Measurements from ENCODE around the gene TMEM165.

The TMEM165 gene, protein sequence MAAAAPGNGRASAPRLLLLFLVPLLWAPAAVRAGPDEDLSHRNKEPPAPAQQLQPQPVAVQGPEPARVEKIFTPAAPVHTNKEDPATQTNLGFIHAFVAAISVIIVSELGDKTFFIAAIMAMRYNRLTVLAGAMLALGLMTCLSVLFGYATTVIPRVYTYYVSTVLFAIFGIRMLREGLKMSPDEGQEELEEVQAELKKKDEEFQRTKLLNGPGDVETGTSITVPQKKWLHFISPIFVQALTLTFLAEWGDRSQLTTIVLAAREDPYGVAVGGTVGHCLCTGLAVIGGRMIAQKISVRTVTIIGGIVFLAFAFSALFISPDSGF

DNA sequence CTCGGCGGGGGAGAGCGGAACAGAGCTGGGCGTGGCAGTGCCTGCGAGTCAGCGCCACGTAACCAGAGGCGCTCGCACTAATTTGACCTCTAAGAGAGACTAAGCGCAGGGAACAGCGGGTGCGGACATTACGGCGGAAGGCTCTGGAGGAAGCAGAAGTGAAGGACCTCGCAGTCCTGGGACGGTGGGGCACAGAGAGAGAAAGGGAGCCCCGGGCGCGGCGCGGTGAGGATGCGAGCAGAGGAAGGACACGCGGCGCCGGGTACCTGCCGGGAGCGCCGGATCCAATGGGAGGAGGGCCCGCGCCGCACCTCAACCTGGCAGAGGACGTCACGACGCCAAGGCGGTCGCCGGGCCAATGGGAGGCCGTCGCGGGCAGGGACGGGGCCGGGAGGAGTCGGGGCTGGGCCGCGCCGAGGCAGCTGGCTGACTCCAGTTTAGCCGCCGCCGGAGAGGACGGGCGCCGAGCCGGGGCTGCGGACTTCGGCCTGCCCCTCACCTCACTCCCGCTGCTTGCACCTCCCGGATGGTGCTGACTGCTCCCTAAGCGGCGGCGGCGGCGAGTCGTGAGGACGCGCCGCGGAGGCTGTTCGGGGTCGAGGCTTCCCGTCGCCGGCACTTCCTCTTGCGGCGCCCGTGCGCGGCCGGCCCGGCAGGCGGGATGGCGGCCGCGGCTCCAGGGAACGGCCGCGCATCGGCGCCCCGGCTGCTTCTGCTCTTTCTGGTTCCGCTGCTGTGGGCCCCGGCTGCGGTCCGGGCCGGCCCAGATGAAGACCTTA is at the start of gene TMEM165:
Gene TMEM165, plus strand, starts transcription at position 429 of the 779 bp plus-strand sequence. Its CDS starts 233 bp downstream, at position 662.
- peaks cover 43% of the 10 kb centered on the region for H4K20me1 ChIP-seq (ENCODE audit: insufficient read depth, low read length, poor library complexity, severe bottlenecking)
- peaks cover 4% of the 10 kb centered on the region for H3K27me3 ChIP-seq (ENCODE audit: insufficient read depth, low read length, poor library complexity, severe bottlenecking)
- H2AFZ ChIP-seq (ENCODE audit: low read length): peak within 1 kb of the TSS; percentile 90
- H3K4me1 ChIP-seq (ENCODE audit: insufficient read depth, low read length, poor library complexity, severe bottlenecking): peaks cover 30% of the 10 kb centered on the region
- H3K4me3 ChIP-seq (ENCODE audit: low read length, poor library complexity, severe bottlenecking): peak within 1 kb of the TSS; percentile 100
- no peaks in the 10 kb centered on the region for H3K36me3 ChIP-seq (ENCODE audit: insufficient read depth, low read length)
- H3K9me3 ChIP-seq (ENCODE audit: insufficient read depth, low read depth, low read length): no peaks in the 10 kb centered on the region
- H3K9ac ChIP-seq (ENCODE audit: low read depth, low read length, poor library complexity, severe bottlenecking): peak within 1 kb of the TSS; percentile 96
- no peaks in the 10 kb centered on the region for H3F3A ChIP-seq (ENCODE audit: low read depth)
- peak within 1 kb of the TSS; percentile 95 for H3K4me2 ChIP-seq (ENCODE audit: low read depth, low read length, poor library complexity, severe bottlenecking)
- H3K9me2 ChIP-seq (replicated peaks; ENCODE audit: low read depth, low read length): no peaks in the 10 kb centered on the region
- H3K79me2 ChIP-seq (ENCODE audit: insufficient read depth, low read length): peaks cover 46% of the 10 kb centered on the region
- TF ChIP-seq EZH2phosphoT487 (IDR thresholded peaks at IDR 0.05; ENCODE audit: borderline replicate concordance): no peak
- TF ChIP-seq, protein P1, sequence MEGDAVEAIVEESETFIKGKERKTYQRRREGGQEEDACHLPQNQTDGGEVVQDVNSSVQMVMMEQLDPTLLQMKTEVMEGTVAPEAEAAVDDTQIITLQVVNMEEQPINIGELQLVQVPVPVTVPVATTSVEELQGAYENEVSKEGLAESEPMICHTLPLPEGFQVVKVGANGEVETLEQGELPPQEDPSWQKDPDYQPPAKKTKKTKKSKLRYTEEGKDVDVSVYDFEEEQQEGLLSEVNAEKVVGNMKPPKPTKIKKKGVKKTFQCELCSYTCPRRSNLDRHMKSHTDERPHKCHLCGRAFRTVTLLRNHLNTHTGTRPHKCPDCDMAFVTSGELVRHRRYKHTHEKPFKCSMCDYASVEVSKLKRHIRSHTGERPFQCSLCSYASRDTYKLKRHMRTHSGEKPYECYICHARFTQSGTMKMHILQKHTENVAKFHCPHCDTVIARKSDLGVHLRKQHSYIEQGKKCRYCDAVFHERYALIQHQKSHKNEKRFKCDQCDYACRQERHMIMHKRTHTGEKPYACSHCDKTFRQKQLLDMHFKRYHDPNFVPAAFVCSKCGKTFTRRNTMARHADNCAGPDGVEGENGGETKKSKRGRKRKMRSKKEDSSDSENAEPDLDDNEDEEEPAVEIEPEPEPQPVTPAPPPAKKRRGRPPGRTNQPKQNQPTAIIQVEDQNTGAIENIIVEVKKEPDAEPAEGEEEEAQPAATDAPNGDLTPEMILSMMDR (conservative IDR thresholded peaks at IDR 0.05; ENCODE audit: low read length): no peak

DNA sequence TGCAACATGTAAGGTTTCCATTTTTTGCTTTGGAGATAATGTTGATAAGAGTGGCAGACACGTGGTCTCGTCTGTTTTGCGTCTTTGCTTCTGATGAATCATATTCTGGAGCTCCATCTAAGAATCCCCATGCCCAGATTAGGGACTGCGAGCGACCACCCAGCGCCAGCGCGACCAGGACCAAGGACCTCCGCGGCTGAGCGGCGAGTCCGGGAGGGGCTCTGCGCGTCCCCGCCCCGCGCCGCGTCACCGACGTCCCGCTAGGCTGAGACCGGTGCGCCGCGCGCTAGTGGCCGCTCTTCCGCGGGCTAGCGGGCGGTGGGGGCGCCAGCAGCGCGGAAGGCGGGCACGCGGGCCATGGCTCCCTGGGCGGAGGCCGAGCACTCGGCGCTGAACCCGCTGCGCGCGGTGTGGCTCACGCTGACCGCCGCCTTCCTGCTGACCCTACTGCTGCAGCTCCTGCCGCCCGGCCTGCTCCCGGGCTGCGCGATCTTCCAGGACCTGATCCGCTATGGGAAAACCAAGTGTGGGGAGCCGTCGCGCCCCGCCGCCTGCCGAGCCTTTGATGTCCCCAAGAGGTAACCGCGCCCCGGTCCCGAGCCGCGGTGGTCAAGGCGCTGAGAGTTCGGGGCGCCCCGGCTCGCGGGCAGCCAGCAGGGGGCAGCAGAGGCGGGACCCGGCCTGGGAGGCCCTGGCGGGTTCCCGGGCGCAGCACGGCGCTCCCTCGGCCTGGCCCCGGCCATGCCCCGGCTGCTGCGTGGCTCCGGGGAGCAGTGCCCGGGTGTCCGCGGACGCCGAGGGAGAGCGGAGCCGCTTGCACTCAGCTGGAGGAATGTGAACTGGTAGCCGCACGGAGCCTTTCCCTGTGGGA is 49.5 kb upstream of the TMEM165 start, which contains the start of gene SRD5A3:
Gene SRD5A3, plus strand, starts transcription at position 263 of the 871 bp plus-strand sequence. Its CDS starts 95 bp downstream, at position 358.
- Histone ChIP-seq H4K20me1 (ENCODE audit: insufficient read depth, low read length, poor library complexity, severe bottlenecking) (no peaks in the 10 kb centered on the region), H3K9me2 (replicated peaks; ENCODE audit: low read depth, low read length) (no peaks in the 10 kb centered on the region), H3K4me3 (ENCODE audit: low read length, poor library complexity, severe bottlenecking) (peak within 1 kb of the TSS; percentile 97), H3K4me1 (ENCODE audit: insufficient read depth, low read length, poor library complexity, severe bottlenecking) (peaks cover 26% of the 10 kb centered on the region), H3K9me3 (ENCODE audit: insufficient read depth, low read depth, low read length) (no peaks in the 10 kb centered on the region), H3K9ac (ENCODE audit: low read depth, low read length, poor library complexity, severe bottlenecking) (peak within 1 kb of the TSS; percentile 97), H3K36me3 (ENCODE audit: insufficient read depth, low read length) (no peaks in the 10 kb centered on the region), H3K4me2 (ENCODE audit: low read depth, low read length, poor library complexity, severe bottlenecking) (peak within 1 kb of the TSS; percentile 96), H3K79me2 (ENCODE audit: insufficient read depth, low read length) (peaks cover 19% of the 10 kb centered on the region), H3F3A (ENCODE audit: low read depth) (peaks cover 5% of the 10 kb centered on the region; the same call in 1 of the 2 replicates), H2AFZ (ENCODE audit: low read length) (peak within 1 kb of the TSS; percentile 98), H3K27me3 (ENCODE audit: insufficient read depth, low read length, poor library complexity, severe bottlenecking) (no peaks in the 10 kb centered on the region)
- TF ChIP-seq EZH2phosphoT487 (IDR thresholded peaks at IDR 0.05; ENCODE audit: borderline replicate concordance): no peak
- TF ChIP-seq, protein P1 (conservative IDR thresholded peaks at IDR 0.05; ENCODE audit: low read length): peak; percentile 71

DNA sequence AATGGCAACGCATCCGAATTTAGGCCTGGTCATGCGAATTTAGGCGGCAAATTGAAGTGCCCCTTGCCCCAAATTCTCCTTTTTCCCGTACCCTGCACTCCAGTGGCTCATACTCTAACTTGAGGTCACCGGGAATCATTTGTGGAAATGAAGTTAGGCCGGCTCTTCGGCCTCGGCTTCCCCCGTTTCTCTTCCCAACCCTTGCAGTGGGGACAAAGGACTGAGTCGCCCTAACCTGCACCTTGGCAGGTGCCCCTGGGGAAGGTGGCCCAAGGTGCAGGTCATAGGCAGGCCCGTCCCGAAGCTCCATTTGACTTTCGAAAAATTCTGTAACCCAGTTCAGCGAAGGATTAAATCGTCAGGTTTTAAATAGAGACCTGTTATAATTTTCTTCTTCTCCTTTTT is 48.9 kb upstream of the TMEM165 start:
- Histone ChIP-seq H4K20me1 (ENCODE audit: insufficient read depth, low read length, poor library complexity, severe bottlenecking) (no peaks in the 10 kb centered on the region), H3K9me2 (replicated peaks; ENCODE audit: low read depth, low read length) (no peaks in the 10 kb centered on the region), H3K27me3 (ENCODE audit: insufficient read depth, low read length, poor library complexity, severe bottlenecking) (no peaks in the 10 kb centered on the region), H3F3A (ENCODE audit: low read depth) (peaks cover 5% of the 10 kb centered on the region; the same call in 1 of the 2 replicates), H3K9ac (ENCODE audit: low read depth, low read length, poor library complexity, severe bottlenecking) (peak overlapping the region; percentile 97), H2AFZ (ENCODE audit: low read length) (peak overlapping the region; percentile 98), H3K4me2 (ENCODE audit: low read depth, low read length, poor library complexity, severe bottlenecking) (peak overlapping the region; percentile 96), H3K36me3 (ENCODE audit: insufficient read depth, low read length) (no peaks in the 10 kb centered on the region), H3K9me3 (ENCODE audit: insufficient read depth, low read depth, low read length) (no peaks in the 10 kb centered on the region), H3K4me3 (ENCODE audit: low read length, poor library complexity, severe bottlenecking) (peak overlapping the region; percentile 97), H3K4me1 (ENCODE audit: insufficient read depth, low read length, poor library complexity, severe bottlenecking) (peaks cover 26% of the 10 kb centered on the region), H3K79me2 (ENCODE audit: insufficient read depth, low read length) (peaks cover 19% of the 10 kb centered on the region)
- TF ChIP-seq, protein P1 (conservative IDR thresholded peaks at IDR 0.05; ENCODE audit: low read length): no peak
- TF ChIP-seq EZH2phosphoT487 (IDR thresholded peaks at IDR 0.05; ENCODE audit: borderline replicate concordance): no peak
